Neural cell (in vitro differentiated cells): Measurements from ENCODE around the gene BIRC7. TPM values are rescaled to one million over a fixed set of nuclear protein-coding genes. Genes with fewer than 3 reads are reported as not detected.

ENCODE experiments used
- H2AFZ ChIP-seq: fragments of 200-600, 300-800 bp; sonication (generic), shearing (Covaris generic); 2 replicates; pipeline ENCODE4 v1.6.0; 2014; ENCODE audit warnings: low read depth, mild to moderate bottlenecking, antibody characterized with exemption, low read length, moderate library complexity
- H3F3A ChIP-seq: fragments of 200-600 bp; shearing (Covaris generic); 2 replicates; pipeline ENCODE4 v1.6.1; 2016; ENCODE audit warnings: mild to moderate bottlenecking, moderate library complexity, mixed read lengths, antibody characterized with exemption, low read length; ENCODE audit not compliant: insufficient read depth, poor library complexity, severe bottlenecking
- H3K27ac ChIP-seq: fragments of 200-600, 300-800 bp; sonication (generic), shearing (Covaris generic); 2 replicates; pipeline ENCODE4 v1.5.1; 2014; ENCODE audit warnings: mild to moderate bottlenecking, low read length, moderate library complexity
- H3K27me3 ChIP-seq: fragments of 300-800, 200-600 bp; sonication (generic), shearing (Covaris generic); 2 replicates; pipeline ENCODE4 v1.6.0; 2014; ENCODE audit warnings: mild to moderate bottlenecking, low read depth, low read length, moderate library complexity; ENCODE audit not compliant: insufficient read depth
- H3K36me3 ChIP-seq: fragments of 300-800, 200-600 bp; sonication (generic), shearing (Covaris generic); 2 replicates; pipeline ENCODE4 v1.5.1; 2014; ENCODE audit warnings: mild to moderate bottlenecking, antibody characterized with exemption, low read length, moderate library complexity; ENCODE audit not compliant: insufficient read depth
- H3K4me2 ChIP-seq: fragments of 300-800, 200-600 bp; sonication (generic), shearing (Covaris generic); 2 replicates; pipeline ENCODE4 v1.6.0; 2014; ENCODE audit warnings: mild to moderate bottlenecking, low read length
- H3K4me3 ChIP-seq: fragments of 300-800, 200-600 bp; sonication (generic), shearing (Covaris generic); 2 replicates; pipeline ENCODE4 v1.5.1; 2014; ENCODE audit warnings: mild to moderate bottlenecking, low read length, moderate library complexity
- H3K79me2 ChIP-seq: fragments of 200-600 bp; shearing (Covaris generic); replicated peaks from 2 replicates; pipeline ENCODE4 v1.6.0; 2014; ENCODE audit warnings: mild to moderate bottlenecking, low read length, moderate library complexity; ENCODE audit not compliant: insufficient read depth
- H3K9ac ChIP-seq: fragments of 300-800, 200-600 bp; sonication (generic), shearing (Covaris generic); 2 replicates; pipeline ENCODE4 v1.6.1; 2016; ENCODE audit warnings: mild to moderate bottlenecking, low read length, mixed read lengths
- H3K9me2 ChIP-seq: fragments of 200-600 bp; shearing (Covaris generic); 2 replicates; pipeline ENCODE4 v1.6.1; 2016; ENCODE audit warnings: mild to moderate bottlenecking, low read length, mixed read lengths; ENCODE audit not compliant: insufficient read depth
- H3K9me3 ChIP-seq: fragments of 200-600, 300-800 bp; sonication (generic), shearing (Covaris generic); 2 replicates; pipeline ENCODE4 v1.6.1; 2016; ENCODE audit warnings: mild to moderate bottlenecking, mixed run types, low read length, moderate library complexity, mixed read lengths
- H4K20me1 ChIP-seq: fragments of 200-600 bp; shearing (Covaris generic); 2 replicates; pipeline ENCODE4 v1.6.1; 2016; ENCODE audit warnings: mild to moderate bottlenecking, mixed run types; ENCODE audit not compliant: insufficient read depth
- EP300 ChIP-seq: fragments of 450-650 bp; conservative IDR thresholded peaks from 2 replicates; pipeline ENCODE4 v1.6.1; 2014; ENCODE audit warnings: antibody characterized with exemption, mild to moderate bottlenecking, moderate library complexity; ENCODE audit not compliant: poor library complexity, severe bottlenecking
- EZH2 ChIP-seq: fragments of 200-600, 300-800 bp; shearing (Covaris generic), sonication (generic); IDR thresholded peaks from 2 replicates; pipeline ENCODE4 v1.6.1; 2014; ENCODE audit warnings: antibody characterized with exemption, low read length, borderline replicate concordance, mild to moderate bottlenecking; ENCODE audit not compliant: insufficient read depth, poor library complexity, severe bottlenecking
- MXI1 ChIP-seq: fragments of 450-650 bp; conservative IDR thresholded peaks from 2 replicates; pipeline ENCODE4 v1.6.1; 2014; ENCODE audit warnings: antibody characterized with exemption, mild to moderate bottlenecking; ENCODE audit not compliant: poor library complexity, severe bottlenecking
- POLR2AphosphoS5 ChIP-seq: IDR thresholded peaks from 2 replicates; pipeline ENCODE4 v1.6.1; 2012
- RAD21 ChIP-seq: fragments of 450-650 bp; conservative IDR thresholded peaks from 2 replicates; pipeline ENCODE4 v1.6.1; 2014; ENCODE audit warnings: antibody characterized with exemption, mild to moderate bottlenecking, moderate library complexity
- SMC3 ChIP-seq: fragments of 450-650 bp; conservative IDR thresholded peaks from 2 replicates; pipeline ENCODE4 v1.6.1; 2014; ENCODE audit warnings: antibody characterized with exemption, mild to moderate bottlenecking, moderate library complexity; ENCODE audit not compliant: poor library complexity
- TAF1 ChIP-seq: IDR thresholded peaks from 2 replicates; pipeline ENCODE4 v1.6.1; 2012; ENCODE audit warnings: low read depth
- polyA plus RNA-seq: library from polyadenylated mRNA; depleted of rRNA; stranded (reverse); fragments of >200 nt; gene quantifications from 2 replicates; pipeline ENCODE4 v1.2.3, GENCODE V29; 2014
- TF ChIP-seq, protein P1 (sequence below): fragments of 450-650 bp; IDR thresholded peaks from 2 replicates; pipeline ENCODE4 v1.5.1; 2014; ENCODE audit warnings: antibody characterized with exemption, mild to moderate bottlenecking, moderate library complexity; ENCODE audit not compliant: poor library complexity, severe bottlenecking
- TF ChIP-seq, protein P2 (sequence below): IDR thresholded peaks from 2 replicates; pipeline ENCODE4 v1.6.1; 2012; ENCODE audit warnings: borderline replicate concordance

Gene BIRC7
- polyA plus RNA-seq, 1 donor from 2014 or later = not detected

DNA sequence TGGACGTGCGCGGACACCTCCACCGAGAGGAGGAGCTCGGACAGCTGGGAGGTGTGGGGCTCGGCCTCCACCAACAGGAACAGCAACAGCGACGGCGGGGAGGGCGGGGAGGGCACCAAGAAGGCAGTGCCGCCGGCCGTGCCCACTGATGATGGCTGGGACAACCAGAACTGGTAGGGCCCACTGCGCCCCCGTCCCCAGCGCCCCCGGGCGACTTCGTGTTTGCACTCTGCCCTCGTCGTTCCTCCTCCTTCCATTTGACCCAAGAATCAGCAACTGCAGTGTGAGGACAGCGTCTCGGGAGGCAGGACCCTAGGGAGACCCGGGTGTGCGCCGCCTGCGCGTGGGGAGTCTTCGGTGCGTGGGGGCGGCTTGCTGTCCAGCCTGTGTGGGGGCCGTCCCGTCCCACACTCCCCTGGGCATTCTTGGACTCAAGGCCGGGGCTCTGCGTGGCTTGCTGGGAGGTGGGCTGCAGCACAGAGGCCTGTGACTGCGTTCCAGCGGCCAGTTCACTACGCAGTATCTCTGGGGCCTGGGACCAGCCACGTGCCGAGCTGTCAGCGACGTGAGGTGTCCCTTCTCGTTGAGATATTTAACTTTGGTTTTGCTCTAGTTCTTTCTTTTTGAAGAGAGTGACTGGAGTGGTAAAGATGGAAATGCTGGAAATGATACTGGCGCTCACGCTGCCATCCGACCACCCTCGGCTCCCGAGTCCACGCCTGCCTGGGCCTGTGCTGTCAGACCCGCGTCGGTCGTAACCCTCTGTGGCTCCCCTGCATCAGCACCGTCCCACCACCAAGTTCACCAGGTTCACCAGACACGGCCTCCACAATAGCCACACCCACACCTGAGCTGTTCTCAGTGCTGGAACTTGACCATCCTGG is 52.2 kb downstream of the BIRC7 start:
- TF ChIP-seq RAD21 = no peak
- TF ChIP-seq, protein P1, sequence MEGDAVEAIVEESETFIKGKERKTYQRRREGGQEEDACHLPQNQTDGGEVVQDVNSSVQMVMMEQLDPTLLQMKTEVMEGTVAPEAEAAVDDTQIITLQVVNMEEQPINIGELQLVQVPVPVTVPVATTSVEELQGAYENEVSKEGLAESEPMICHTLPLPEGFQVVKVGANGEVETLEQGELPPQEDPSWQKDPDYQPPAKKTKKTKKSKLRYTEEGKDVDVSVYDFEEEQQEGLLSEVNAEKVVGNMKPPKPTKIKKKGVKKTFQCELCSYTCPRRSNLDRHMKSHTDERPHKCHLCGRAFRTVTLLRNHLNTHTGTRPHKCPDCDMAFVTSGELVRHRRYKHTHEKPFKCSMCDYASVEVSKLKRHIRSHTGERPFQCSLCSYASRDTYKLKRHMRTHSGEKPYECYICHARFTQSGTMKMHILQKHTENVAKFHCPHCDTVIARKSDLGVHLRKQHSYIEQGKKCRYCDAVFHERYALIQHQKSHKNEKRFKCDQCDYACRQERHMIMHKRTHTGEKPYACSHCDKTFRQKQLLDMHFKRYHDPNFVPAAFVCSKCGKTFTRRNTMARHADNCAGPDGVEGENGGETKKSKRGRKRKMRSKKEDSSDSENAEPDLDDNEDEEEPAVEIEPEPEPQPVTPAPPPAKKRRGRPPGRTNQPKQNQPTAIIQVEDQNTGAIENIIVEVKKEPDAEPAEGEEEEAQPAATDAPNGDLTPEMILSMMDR = no peak
- no peak for TF ChIP-seq TAF1
- no peak for TF ChIP-seq POLR2AphosphoS5
- TF ChIP-seq EZH2 = no peak
- TF ChIP-seq, protein P2, sequence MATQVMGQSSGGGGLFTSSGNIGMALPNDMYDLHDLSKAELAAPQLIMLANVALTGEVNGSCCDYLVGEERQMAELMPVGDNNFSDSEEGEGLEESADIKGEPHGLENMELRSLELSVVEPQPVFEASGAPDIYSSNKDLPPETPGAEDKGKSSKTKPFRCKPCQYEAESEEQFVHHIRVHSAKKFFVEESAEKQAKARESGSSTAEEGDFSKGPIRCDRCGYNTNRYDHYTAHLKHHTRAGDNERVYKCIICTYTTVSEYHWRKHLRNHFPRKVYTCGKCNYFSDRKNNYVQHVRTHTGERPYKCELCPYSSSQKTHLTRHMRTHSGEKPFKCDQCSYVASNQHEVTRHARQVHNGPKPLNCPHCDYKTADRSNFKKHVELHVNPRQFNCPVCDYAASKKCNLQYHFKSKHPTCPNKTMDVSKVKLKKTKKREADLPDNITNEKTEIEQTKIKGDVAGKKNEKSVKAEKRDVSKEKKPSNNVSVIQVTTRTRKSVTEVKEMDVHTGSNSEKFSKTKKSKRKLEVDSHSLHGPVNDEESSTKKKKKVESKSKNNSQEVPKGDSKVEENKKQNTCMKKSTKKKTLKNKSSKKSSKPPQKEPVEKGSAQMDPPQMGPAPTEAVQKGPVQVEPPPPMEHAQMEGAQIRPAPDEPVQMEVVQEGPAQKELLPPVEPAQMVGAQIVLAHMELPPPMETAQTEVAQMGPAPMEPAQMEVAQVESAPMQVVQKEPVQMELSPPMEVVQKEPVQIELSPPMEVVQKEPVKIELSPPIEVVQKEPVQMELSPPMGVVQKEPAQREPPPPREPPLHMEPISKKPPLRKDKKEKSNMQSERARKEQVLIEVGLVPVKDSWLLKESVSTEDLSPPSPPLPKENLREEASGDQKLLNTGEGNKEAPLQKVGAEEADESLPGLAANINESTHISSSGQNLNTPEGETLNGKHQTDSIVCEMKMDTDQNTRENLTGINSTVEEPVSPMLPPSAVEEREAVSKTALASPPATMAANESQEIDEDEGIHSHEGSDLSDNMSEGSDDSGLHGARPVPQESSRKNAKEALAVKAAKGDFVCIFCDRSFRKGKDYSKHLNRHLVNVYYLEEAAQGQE = no peak
- TF ChIP-seq MXI1 = no peak
- no peak for TF ChIP-seq SMC3
- no peak for TF ChIP-seq EP300
- Histone ChIP-seq H4K20me1 (no peaks in the 10 kb centered on the region), H3K9me2 (no peaks in the 10 kb centered on the region), H3K36me3 (no peaks in the 10 kb centered on the region), H3K27me3 (no peaks in the 10 kb centered on the region), H3K27ac (no peak overlapping the region), H3K4me3 (no peak overlapping the region), H3K79me2 (no peaks in the 10 kb centered on the region), H3K9ac (no peak overlapping the region), H3F3A (no peaks in the 10 kb centered on the region), H3K4me2 (no peak overlapping the region), H3K9me3 (no peaks in the 10 kb centered on the region), H2AFZ (no peak overlapping the region)

DNA sequence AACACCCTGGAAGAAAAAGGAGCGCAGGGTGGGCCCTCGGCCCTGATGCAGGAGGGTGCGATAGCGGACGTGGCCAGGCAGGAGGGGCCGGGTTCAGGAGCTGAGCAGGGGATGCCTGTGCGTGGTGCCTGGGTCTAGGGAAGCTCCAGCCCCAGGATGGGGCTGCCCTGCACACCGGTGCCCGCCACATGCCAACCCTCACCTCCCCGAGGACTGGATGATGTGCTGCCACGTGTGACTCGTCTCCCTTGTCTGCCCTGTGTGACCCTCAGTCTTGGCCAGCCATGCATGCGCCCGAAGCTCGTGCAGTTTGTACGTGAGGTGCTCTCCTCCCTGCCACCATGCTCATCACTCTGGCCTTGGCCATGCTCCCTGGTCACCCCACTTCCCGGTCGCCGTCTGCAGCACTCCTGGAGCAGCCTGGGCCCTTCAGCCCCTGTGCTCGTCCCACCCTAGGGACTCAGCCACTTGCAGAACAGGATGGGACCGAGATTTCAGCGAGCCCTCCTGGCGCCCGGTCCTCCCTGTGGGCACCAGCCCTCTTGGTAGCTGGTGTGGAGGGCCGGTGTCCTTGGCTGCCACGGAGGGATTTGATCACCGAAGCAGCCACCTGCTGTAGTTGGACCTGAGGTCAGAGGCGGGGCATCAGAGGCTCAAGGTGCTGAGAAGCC is 53.0 kb downstream of the BIRC7 start:
- Histone ChIP-seq H3K79me2 (no peaks in the 10 kb centered on the region), H4K20me1 (no peaks in the 10 kb centered on the region), H3K36me3 (no peaks in the 10 kb centered on the region), H3K9me2 (no peaks in the 10 kb centered on the region), H3K4me3 (no peak overlapping the region), H3K4me2 (no peak overlapping the region), H3K9me3 (no peaks in the 10 kb centered on the region), H3F3A (no peaks in the 10 kb centered on the region), H3K9ac (no peak overlapping the region), H3K27me3 (no peaks in the 10 kb centered on the region), H2AFZ (no peak overlapping the region), H3K27ac (no peak overlapping the region)
- no peak for TF ChIP-seq TAF1
- no peak for TF ChIP-seq POLR2AphosphoS5
- TF ChIP-seq, protein P1 = no peak
- TF ChIP-seq, protein P2 = no peak
- no peak for TF ChIP-seq RAD21
